Type B pancreatic cell (in vitro differentiated cells): Measurements from ENCODE around the gene SNX22. TPM values are rescaled to one million over a fixed set of nuclear protein-coding genes. Genes with fewer than 3 reads are reported as not detected.
A peak's percentile ranks its signal among the peaks of the same experiment; 100 is the strongest.
"Not testable (repeated sequence)": the region's sequence is repeated elsewhere in the genome, so short reads cannot be mapped to it uniquely, and the experiment has no call there.

ENCODE experiments used
- DNase-seq: peaks from one replicate; pipeline ENCODE4 v3.0.0; 2021; ENCODE audit warnings: mixed read lengths; ENCODE audit not compliant: unreplicated experiment; ENCODE audit errors: extremely low spot score
- H3K27ac Mint-ChIP-seq: 2 replicates; pipeline ENCODE4 v1.8.0; 2021; ENCODE audit warnings: mild to moderate bottlenecking, mixed read lengths
- H3K27me3 Mint-ChIP-seq: 2 replicates; pipeline ENCODE4 v1.8.0; 2021; ENCODE audit warnings: mixed read lengths
- H3K36me3 Mint-ChIP-seq: 2 replicates; pipeline ENCODE4 v1.8.0; 2021; ENCODE audit warnings: mixed read lengths
- H3K4me1 Mint-ChIP-seq: one replicate; pipeline ENCODE4 v1.8.0; 2021; ENCODE audit warnings: mixed read lengths; ENCODE audit not compliant: unreplicated experiment
- H3K4me3 Mint-ChIP-seq: 2 replicates; pipeline ENCODE4 v1.8.0; 2021; ENCODE audit warnings: mild to moderate bottlenecking, mixed read lengths
- H3K9me3 Mint-ChIP-seq: 2 replicates; pipeline ENCODE4 v1.8.0; 2021; ENCODE audit warnings: mixed read lengths
- long read RNA-seq: library from polyadenylated mRNA; unstranded; transcript quantifications from one replicate; pipeline ENCODE4 v2.0.0, GENCODE V29; 2020
- total RNA-seq: library from RNA; stranded (reverse); gene quantifications from 2 replicates; pipeline ENCODE4 v1.2.1, GENCODE V29; 2021; ENCODE audit warnings: low replicate concordance
- TF ChIP-seq, protein P1 (sequence below): fragments of 200-600 bp; sonication (generic); conservative IDR thresholded peaks from 2 replicates; pipeline ENCODE4 v1.5.0; 2021; ENCODE audit warnings: antibody characterized with exemption, mild to moderate bottlenecking

SNX22 gene
- total RNA-seq: 1.3 and 2.7 TPM in 2 replicates
- long read RNA-seq: 0 reads

DNA sequence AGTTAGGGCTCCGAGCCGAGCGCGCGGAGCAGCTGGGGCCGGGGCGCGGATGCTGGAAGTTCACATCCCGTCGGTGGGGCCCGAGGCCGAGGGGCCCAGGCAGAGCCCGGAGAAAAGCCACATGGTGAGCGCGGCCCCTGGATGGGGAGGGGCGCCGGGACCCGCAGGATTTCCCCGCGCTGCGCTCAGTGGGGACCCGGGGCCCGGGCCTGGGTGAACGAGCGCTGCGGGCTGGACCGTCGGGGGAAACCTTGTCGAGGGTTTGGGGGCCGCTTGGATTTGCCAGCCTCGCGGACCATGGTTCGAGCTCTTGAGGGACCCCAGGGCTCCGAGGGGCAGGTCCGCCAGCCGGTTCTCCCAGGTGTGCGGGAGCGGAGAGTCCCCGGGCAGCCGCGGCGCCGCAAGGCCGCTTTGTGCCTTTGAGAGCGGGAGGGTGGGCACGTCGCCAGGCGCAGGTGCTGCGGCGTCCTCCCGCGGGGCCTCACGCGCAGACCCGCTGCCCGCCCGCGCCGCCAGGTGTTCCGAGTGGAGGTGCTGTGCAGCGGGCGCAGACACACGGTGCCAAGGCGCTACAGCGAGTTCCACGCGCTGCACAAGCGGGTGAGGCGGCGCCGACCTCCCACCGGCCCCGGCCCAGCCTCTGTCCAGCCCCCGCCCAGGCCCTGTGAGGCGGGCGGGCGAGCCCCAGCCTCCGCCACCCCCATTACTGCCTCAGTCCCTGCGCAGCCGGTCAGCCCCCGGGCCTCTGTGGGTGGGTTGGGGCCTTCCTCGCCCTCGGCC lies at the start of gene SNX22:
Gene SNX22 (plus strand): TSS at position 5 of the 780 bp plus-strand sequence. CDS start 45 bp downstream, at position 50.
- peaks cover 4% of the 10 kb centered on the region for H3K36me3 Mint-ChIP-seq

GRCh38 chr15:64102497-64102896 lies 49.0 kb upstream of the SNX22 start:
- no peak for DNase-seq
- H3K27me3 Mint-ChIP-seq: no peaks in the 10 kb centered on the region
- H3K4me1 Mint-ChIP-seq: peaks cover 20% of the 10 kb centered on the region
- H3K27ac Mint-ChIP-seq: no peak overlapping the region
- TF ChIP-seq, protein P1, sequence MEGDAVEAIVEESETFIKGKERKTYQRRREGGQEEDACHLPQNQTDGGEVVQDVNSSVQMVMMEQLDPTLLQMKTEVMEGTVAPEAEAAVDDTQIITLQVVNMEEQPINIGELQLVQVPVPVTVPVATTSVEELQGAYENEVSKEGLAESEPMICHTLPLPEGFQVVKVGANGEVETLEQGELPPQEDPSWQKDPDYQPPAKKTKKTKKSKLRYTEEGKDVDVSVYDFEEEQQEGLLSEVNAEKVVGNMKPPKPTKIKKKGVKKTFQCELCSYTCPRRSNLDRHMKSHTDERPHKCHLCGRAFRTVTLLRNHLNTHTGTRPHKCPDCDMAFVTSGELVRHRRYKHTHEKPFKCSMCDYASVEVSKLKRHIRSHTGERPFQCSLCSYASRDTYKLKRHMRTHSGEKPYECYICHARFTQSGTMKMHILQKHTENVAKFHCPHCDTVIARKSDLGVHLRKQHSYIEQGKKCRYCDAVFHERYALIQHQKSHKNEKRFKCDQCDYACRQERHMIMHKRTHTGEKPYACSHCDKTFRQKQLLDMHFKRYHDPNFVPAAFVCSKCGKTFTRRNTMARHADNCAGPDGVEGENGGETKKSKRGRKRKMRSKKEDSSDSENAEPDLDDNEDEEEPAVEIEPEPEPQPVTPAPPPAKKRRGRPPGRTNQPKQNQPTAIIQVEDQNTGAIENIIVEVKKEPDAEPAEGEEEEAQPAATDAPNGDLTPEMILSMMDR: no peak
- H3K4me3 Mint-ChIP-seq: no peak overlapping the region
- peaks cover 10% of the 10 kb centered on the region for H3K36me3 Mint-ChIP-seq
- no peaks in the 10 kb centered on the region for H3K9me3 Mint-ChIP-seq

More for the DNA sequence above, at the start of gene SNX22:
- TF ChIP-seq, protein P1: no peak
- Mint-ChIP-seq H3K4me3 (peak within 1 kb of the TSS; percentile 90), H3K9me3 (no peaks in the 10 kb centered on the region), H3K27ac (no peak within 1 kb of the TSS), H3K27me3 (peaks cover 25% of the 10 kb centered on the region), H3K4me1 (peaks cover 11% of the 10 kb centered on the region)
- no peak for DNase-seq

DNA sequence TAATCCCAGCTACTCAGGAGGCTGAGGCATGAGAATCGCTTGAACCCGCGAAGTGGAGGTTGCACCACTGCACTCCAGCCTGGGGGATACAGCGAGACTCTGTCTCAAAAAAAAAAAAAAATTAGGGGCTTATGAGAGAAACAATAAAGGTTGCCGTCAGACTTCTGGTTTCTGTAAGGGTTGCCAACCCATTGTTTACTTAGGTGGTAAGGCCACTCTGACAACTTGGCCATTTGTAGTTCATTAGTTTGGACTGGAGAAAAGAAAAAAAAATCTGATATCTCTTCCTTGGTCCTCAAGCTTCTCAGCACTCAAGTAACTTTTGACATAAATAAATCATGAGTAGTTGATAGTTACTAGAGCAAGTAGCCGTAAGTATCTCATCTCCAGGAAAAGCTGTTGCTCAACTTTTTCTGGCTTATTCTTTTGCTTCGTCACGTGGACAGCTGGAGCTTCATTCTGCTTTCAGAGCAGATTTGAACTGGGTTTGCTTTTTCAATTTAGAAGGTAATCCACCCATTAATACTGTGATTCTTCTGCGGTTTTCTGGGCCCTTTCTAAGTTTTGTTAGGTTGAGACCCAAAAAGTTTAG lies 46.3 kb upstream of the SNX22 start:
- no peaks in the 10 kb centered on the region for H3K9me3 Mint-ChIP-seq
- no peak for DNase-seq
- peaks cover 7% of the 10 kb centered on the region for H3K36me3 Mint-ChIP-seq
- TF ChIP-seq, protein P1: no peak
- no peak overlapping the region for H3K27ac Mint-ChIP-seq
- no peak overlapping the region for H3K4me3 Mint-ChIP-seq
- no peaks in the 10 kb centered on the region for H3K27me3 Mint-ChIP-seq
- H3K4me1 Mint-ChIP-seq: peaks cover 16% of the 10 kb centered on the region

GRCh38 chr15:64107337-64107736 lies 44.2 kb upstream of the SNX22 start:
- H3K27ac Mint-ChIP-seq: no peak overlapping the region
- no peaks in the 10 kb centered on the region for H3K9me3 Mint-ChIP-seq
- H3K27me3 Mint-ChIP-seq: no peaks in the 10 kb centered on the region
- H3K4me3 Mint-ChIP-seq: no peak overlapping the region
- DNase-seq: no peak
- peaks cover 10% of the 10 kb centered on the region for H3K36me3 Mint-ChIP-seq
- H3K4me1 Mint-ChIP-seq: peaks cover 17% of the 10 kb centered on the region
- TF ChIP-seq, protein P1: no peak

DNA sequence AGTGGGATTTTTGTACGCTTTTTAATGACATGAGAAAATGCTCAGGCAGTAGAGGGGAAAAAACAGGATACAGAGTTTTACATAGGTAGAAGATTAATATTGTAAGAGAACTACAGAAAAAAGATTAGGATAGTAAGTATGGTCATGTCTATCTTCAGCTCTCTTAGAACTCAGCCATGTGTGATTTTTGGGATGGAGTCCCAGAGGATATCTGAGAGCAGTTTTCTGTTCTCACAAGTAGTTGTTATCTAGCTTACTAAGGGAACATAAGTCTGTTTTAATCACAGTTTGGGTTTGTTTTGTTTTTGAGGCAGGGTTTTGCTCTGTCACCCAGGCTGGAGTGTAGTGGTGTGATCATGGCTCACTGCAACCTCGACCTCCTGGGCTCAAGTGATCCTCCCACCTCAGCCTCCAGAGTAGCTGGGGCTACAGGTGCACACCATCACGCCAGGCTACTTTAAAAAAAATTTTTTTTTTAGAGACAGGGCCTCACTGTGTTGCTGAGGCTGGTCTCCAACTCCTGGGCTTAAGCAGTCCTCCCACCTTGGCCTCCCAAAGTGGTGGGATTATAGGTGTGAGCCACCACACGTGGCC lies 41.3 kb upstream of the SNX22 start:
- H3K27me3 Mint-ChIP-seq, DNase-seq, H3K9me3 Mint-ChIP-seq, H3K27ac Mint-ChIP-seq, H3K4me3 Mint-ChIP-seq: not testable (repeated sequence)
- peaks cover 20% of the 10 kb centered on the region for H3K4me1 Mint-ChIP-seq
- peaks cover 11% of the 10 kb centered on the region for H3K36me3 Mint-ChIP-seq
